HG03045 (cell line): ENCODE results near the gene LPAR2.
"Not testable (repeated sequence)": the region's sequence is repeated elsewhere in the genome, so short reads cannot be mapped to it uniquely, and the experiment has no call there.

Experiments
- ATAC-seq: cut with Tn5 transposase; IDR thresholded peaks from one replicate; pipeline ENCODE4 v1.9.1; 2021; ENCODE audit warnings: mild to moderate bottlenecking, moderate library complexity; ENCODE audit not compliant: unreplicated experiment

The LPAR2 gene

DNA sequence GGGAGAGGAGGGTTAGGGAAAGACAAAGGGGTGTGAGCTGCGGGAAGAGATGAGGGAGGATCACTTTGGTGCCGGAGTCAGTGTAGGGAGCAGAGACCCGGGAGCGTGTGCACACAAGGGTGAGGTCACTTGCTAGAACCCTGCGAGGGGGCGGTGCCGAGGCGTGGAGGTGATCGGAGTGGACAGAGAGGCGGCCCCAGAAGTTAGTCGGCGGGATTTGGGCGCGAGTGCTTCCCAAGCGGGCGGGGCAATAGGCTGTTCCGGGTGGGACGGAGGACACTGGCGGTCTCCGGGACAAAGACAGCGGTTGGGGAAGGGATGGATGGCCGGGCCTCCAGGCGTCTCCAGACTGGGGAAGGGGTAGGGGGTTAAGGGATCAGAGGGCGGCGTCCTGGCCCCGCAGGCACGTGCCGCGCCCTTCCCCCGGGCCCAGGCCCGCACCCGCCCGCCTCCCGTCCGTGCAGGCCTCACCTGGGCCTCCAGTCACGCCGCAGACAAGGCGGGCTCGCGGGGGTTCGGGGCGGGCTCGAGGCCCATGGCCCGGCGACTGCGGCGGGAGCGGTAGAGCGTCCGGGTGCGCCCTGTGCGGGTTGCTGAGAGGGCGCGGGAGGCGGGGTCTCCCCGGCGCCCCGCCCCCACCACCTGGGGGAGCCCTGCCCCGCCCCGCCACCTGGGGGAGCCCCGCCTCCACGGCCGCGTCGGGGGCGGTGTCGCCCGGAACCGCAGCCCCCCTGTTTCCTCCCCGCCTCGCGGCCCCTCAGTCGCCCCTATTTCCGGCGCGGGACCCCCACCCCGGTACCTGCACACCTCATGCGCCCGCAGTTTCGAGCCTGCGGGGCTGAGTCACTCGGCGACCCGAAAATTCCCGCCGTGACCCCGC, at the start of gene LPAR2:
Gene LPAR2, minus strand, starts transcription at position 600 of the 880 bp plus-strand sequence. CDS start 945 bp downstream, outside the sequence.
- peak; percentile 59 for ATAC-seq

DNA sequence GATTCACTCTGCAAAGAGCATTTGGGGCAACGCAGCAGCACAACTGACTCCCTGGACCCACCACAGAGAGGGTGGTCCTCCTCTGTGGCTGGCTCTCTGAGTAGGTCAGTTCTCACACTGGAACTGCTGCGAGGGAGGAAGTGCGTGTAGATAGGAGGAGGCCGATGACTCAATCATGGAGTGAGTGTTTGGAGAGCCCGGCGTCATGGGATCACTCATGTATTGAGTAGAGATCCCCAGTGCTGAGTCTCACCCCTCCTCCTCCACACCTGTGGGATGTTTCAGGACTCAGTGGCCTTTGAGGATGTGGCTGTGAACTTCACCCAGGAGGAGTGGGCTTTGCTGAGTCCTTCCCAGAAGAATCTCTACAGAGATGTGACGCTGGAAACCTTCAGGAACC, 49.6 kb upstream of the LPAR2 start:
- ATAC-seq = no peak

DNA sequence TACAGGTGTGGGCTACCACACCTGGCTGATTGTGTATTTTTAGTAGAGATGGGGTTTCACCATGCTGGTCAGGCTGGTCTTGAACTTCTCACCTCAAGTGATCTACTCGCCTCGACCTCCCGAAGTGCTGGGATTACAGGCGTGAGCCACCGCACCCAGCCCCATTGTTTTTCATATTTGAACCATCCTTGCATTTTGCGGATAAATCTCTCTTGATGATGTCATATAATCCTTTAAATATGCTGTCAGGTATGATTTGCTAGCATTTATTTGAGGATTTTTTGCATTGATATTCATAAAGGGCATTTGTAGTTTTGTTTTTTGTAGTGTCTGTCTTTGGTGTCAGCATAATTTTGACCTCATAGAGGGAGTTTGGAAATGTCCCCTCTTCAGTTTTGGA, 46.3 kb upstream of the LPAR2 start:
- no peak for ATAC-seq

DNA sequence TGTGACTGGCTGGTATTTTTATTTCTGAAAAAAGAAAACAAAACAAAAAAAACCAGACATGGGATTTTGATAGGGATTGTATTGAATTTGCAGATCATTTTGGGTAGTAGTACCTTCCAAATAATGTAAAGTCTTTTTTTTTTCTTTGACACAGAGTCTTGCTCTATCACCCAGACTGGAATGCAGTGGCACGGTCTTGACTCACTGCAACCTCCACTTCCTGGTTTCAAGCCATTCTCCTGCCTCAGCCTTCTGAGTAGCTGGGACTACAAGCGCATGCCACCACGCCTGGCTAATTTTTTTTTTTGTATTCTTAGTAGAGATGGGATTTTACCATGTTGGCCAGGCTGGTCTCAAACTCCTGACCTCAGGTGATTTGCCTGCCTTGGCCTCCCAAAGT, 44.8 kb upstream of the LPAR2 start:
- ATAC-seq = no peak

- no peak for ATAC-seq
Observed at GRCh38 chr19:19670070-19670551, 42.1 kb upstream of the LPAR2 start.

DNA sequence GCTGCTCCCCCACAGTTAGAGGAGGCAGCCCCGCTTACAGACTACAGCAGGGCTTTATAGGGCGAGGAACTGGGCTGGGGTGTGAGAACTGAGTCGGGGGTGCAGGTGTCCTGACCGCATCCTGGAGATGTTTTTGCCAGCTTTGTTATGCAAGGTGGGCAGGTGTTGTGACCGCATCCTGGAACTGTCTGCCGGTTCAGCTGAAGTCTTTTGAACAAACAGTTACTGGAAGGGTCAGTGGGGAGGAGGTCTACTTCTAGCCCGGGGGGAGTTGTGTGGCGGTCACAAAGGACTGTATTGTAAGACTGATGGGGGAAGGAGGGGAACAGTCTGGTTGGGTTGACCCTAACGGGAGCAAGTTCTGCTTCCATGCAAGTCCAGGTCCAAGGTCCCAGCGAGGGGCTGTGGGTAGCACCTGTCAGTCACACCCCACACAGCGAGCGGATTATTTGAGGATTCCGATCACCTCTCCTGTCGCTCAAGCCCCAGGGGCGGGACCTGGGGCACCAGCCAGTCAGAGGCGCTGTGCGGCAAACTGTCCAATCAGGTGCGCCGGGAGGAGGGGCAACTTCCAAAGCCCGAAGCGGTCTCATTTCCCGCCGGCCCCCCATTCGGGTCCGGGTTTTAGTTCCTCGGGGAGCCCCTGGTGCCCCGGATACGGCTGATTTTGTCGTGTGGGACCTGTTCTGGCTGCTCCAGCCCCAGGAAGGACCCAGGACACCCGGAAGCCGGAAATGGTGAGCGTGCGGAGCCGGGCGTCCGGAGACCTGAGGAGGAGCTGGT, 40.4 kb upstream of the LPAR2 start, which contains the start of gene ZNF101:
Gene ZNF101, plus strand, starts transcription at position 610 of the 783 bp plus-strand sequence. Its CDS starts 125 bp downstream, at position 735.
- peak; percentile 69 for ATAC-seq

DNA sequence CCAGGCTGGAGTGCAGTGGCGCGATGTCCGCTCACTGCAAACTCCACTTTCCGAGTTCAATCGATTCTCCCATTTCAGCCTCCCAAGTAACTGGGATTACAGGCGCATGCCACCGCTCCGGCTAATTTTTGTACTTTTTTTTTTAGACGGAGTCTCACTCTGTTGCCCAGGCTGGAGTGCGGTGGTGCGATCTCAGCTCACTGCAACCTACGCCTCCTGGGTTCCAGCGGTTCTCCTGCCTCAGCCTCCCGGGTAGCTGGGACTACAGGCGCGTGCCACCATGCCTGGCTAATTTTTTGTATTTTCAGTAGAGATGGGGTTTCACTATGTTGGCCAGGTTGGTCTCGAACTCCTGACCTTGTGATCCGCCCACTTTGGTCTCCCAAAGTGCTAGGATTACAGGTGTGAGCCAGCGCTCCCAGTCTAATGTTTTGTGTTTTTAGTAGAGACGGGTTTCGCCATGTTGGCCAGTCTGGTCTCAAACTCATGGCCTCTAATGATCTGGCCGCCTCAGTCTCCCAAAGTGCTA, 37.5 kb upstream of the LPAR2 start:
- ATAC-seq = not testable (repeated sequence)

- ATAC-seq = peak; percentile 70
Observed at GRCh38 chr19:19663256-19664120, 35.5 kb upstream of the LPAR2 start, which contains the start of gene ATP13A1. ATP13A1 (minus strand) TSS chr19:19663676; CDS start chr19:19663666, 10 bp downstream.

DNA sequence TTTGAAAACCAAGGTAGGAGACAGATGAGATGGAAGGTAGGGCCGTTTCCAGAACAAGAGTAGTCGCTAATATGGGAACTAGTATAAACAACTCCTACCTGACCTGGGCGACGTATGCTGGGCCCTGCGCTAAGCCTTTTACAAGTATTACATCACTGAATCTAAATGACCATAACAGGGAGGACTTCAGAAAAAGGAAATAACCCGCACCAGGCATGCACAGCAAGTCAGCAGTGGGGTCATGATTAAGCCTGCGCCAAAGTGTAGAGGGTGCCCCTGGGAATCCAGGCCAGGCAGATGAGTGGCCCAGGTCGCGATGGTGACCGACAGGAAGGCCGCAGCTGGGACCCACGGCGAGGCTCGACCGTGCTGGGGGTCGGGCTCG, 34.8 kb upstream of the LPAR2 start:
- ATAC-seq = no peak

GRCh38 chr19:19662344-19662743, 34.3 kb upstream of the LPAR2 start:
- ATAC-seq = no peak

- ATAC-seq = peak; percentile 28
Observed at GRCh38 chr19:19661675-19662251, 33.7 kb upstream of the LPAR2 start.

GRCh38 chr19:19661141-19661674, 33.2 kb upstream of the LPAR2 start:
- no peak for ATAC-seq

DNA sequence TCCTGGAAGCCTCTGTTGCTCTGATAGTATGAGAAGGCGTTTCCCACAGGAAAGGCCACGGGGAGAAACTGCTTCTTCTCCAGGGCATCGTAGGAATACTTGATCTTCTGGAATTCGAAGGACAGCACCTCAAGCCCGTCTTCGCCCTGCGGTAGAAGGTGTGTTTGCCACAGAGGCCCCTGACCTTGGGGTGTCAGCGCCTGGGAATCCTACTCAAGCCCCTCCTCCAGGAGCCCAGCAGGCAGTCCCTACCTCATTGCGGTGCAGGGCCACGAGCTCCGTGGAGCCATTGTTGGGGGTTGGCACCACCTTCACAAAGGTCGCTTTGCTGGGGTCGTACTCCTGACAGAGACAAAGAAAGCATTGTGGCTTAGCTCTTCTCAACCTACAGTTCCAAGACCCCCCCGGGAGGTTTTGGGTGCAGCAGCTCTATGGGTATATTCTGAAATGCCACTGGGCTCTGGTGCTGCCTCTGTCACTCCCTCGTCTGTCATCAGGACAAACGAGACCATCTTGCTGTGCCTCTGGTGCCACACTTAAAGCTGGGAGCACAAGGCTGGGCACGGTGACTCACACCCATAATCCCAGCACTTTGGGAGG, 31.7 kb upstream of the LPAR2 start:
- no peak for ATAC-seq

GRCh38 chr19:19657397-19657783, 29.4 kb upstream of the LPAR2 start:
- no peak for ATAC-seq

DNA sequence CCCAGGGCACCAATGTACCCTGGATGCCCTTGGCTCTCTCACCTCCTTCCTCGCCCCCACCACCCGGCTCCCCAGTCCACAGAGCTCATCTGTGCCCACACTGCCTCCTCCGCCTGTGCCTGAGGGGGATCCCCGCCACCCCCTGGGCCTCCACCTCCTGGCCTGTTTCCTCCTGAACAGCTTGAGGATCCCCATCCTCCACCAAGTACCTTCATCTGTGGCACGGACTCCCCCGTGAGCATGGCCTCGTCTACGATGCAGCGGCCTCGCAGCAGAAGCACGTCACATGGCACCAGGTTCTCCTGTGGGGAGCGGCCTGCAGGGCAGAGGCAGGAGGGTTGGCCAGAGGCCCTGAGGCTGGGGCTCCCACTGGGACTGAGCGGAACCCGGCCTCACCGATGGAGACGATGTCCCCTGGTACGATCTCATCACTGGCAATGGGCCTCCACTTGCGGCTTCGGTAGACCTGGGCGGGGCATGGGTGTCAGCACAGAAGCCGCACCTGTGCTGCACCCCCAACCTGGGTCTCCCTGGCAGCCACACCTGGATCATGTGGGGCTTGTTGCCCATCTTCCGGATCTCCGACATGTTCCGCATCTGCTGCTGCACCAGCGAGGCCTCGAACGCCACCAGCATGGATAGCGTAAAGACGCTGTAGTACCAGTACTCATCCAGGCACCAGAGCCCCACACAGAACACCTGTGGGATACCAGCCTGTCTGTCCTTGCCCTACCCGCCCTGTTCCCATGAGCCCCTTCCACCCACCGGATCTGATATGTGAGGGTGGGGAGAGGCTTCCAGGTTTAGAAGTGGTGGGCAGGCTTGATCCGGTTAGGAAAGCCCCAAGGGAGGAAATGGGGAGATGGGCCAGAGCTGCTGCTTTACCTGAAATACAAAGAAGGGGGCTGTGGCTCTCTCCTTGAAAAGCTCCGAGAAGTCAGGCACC, 28.7 kb upstream of the LPAR2 start:
- ATAC-seq = no peak

- ATAC-seq = no peak
Observed at GRCh38 chr19:19655641-19656343, 27.8 kb upstream of the LPAR2 start.

DNA sequence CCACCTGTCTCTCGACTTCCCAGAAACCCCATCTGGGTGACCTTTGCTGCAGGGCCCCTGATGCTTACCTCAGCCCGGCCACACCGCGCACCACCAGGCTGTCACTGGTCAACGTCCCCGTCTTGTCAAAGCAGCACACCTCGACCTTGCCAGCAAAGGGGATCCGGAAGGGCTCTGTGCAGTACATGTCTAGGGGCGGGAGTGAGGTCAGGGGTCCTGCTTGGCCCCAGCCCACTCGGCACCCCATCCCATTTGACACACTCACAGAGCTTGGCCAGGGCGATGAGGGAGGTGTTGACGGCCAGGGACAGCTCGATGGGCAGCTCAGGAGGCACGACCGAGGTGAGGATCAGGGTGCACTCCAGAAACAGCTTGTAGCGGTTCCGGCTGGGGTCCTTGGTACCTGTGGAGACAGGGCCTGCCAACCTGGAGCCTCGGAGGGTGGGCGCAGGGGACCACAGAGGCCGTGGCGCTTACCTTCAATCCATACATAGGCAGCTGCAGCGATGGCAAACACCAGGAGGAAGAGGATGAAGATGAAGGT, 27.1 kb upstream of the LPAR2 start:
- ATAC-seq = no peak
